Activated T-helper 9 cell treated with anti-CD3 and anti-CD28 coated beads, Interleukin-2, amount 50 U/mL, for 16 hours (primary cell): ENCODE results near the gene ZNF600.
A peak's percentile ranks its signal among the peaks of the same experiment; 100 is the strongest.
"Not testable (repeated sequence)": the region's sequence is repeated elsewhere in the genome, so short reads cannot be mapped to it uniquely, and the experiment has no call there.

Experiments used
- DNase-seq: peaks from one replicate; pipeline ENCODE4 v3.0.0-alpha.2; 2020; ENCODE audit warnings: low read depth

The ZNF600 gene

DNA sequence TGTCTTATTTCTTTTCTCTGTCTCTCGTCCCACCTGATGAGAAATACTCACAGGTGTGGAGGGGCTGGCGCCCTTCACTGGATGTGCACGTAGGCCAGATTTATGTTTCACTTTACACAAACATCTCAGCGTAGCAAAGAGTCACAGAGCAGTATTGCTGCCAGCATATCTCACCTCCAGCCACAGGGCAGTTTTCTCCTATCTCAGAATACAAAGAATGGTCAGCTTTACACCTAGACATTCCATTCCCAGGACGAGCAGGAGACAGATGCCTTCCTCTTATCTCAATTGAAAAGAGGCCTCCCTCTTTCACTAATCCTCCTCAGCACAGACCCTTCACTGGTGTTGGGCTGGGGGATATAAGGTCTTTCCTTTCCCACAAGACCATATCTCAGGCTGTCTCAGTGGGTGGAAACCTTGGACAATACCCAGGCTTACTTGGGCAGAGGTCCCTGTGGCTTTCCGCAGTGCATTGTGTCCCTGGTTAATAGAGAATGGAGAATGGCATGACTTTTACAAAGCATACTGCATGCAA is 44.6 kb downstream of the ZNF600 start:
- no peak for DNase-seq

DNA sequence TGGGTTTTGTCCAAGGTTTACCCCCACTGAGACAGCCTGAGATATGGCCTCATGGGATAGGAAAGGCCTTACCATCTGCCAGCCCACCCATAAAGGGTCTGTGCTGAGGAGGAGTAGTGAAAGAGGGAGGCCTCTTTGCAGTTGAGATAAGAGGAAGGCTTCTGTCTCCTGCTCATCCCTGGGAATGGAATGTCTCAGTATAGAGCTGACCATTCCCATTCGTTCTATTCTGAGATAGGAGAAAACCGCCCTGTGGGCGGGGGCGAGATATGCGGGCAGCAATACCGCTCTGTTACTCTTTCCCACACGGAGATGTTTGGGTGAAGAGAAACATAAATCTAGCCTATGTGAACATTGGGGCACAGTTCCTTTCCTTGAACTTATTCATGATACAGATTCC is 45.2 kb downstream of the ZNF600 start:
- DNase-seq = not testable (repeated sequence)

DNA sequence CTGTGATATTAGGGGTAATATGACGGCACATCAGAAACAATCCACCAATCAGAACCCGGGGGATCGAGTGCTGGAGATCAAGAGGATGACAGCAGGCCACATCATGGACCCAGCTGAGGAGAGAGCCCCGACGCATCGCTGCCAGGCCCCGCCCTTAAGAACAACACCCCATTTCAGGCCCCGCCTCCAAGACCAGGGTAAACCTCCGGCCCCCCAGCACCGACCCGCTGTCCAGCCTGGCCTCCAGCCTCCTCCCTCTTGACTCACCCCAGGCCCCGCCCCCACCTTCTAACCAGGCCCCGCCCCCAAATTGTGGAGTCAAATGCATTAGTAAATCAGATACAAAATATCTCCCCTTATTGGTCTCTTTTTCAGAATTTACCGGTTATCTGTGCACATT is 47.0 kb downstream of the ZNF600 start:
- no peak for DNase-seq

DNA sequence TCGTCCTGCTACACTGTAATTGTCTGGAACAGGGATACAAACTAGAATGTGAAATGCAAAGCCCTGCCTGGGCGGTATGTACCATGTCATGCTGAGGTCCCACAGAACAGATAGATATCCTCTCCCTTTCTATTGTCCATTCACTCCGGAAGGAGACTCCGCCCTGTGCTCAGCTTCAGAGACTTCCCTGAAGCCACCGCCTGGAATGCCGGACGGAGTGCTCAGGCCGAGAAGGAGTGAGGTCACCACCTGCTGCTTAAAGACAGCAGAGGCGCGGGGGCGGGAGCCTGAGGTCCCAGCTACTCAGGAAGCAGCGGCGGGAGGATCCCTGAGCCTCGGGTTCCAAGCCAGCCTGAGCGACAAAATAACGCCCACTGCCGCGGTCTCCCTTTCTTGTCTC is 50.9 kb downstream of the ZNF600 start:
- DNase-seq = no peak

DNA sequence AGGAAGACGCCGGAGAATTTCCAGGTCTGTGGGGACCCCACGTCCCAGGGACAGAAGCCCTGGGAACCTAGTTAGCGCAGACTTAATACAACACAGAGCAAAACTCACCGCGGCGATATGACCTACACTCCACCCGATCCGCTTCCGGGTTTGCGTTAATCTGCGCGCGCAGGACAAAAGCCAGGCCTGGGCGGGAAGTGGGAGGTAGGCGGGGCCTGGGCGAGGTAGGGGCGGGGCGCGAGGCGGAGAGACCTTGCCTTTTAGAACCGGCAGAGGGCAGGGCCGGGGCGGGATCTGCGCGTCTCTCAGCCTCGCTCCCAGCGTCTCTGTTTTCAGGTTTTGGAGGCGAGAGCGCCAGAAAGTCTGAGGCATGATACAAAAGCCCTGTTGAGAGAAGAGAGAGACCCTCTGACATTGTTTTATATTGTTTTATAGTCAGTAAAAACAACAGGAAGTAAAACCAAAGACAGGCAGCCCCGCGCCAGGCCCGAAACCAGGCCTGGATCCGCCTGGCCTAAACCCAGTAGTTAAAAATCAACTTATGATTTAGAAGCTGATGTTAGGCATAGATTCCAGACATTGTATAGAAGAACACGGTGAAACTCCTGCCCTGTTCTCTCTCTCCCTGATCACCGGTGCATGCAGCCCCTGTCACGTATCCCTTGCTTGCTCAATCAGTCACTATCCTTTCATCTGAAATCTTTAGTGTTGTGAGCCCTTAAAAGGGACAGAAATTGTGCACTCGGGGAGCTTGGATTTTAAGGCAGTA is 51.5 kb downstream of the ZNF600 start, which contains the start of gene ZNF611:
Gene ZNF611 (minus strand): TSS at position 152 of the 769 bp plus-strand sequence. CDS start 19,150 bp downstream, outside the sequence.
- DNase-seq = peak; percentile 99

DNA sequence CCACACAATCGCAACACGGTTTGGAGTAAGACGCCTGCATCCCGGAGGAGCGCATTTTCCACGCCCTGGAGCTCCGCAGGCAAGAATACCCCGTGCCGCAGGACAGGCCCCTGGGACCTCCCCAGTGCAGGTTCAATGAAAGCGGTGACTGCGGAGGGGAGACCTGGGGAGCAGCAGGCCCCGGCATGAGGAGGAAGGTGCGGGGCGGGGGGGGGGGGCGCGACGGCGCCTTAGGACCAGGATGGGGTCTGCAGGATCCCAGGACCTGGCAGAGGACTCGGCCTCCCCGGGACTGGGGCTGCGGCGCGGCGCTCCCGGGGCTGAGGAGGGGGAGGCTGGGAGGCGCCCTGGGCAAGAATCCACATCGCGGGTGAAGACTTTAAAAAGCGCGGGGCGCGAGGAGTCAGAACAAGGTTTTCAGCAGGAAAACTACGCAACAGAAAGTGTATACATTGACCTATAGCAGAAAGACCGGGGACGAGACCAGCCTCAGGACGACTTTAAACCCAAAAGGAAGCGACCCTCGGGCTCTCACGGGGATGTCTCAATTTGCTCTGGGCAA is 52.2 kb downstream of the ZNF600 start:
- DNase-seq = no peak

DNA sequence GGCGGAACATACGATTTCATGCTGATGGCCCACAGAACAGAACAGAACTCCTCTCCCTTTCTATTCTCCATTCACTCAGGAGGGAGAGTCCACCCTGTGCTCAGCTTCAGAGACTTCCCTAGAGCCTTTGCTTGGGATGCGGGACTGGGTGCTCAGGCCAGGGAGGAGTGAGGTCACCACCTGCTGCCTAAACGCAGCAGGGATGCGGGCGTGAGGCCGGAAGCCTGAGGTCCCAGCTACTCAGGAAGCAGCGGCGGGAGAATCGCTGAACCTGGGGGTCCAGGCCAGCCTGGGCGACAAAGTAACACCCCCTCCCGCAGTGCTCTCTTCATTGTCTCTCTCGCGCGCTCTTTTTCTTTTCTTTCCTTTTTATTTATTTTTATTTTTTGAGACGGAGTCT is 60.5 kb downstream of the ZNF600 start:
- DNase-seq = not testable (repeated sequence)

DNA sequence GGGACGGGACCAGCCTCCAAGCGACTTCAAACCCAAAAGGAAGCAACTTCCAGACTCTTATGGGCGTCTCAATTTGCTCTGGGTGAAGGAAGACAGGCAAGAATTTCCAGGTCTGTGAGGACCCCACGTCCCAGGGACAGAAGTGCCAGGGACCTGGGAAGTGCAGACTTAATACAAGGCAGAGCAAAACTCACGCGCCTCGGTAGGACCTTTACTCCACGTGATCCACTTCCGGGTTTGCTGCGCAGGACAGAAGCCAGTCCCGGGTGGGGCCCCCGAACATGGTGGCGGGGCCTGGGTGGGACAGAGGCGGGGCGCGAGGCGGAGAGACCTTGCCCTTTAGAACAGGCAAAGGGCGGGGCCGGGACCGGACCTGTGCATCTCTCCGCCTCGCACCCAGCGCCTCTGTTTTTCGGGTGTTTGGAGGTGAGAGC is 61.0 kb downstream of the ZNF600 start:
- DNase-seq = no peak

DNA sequence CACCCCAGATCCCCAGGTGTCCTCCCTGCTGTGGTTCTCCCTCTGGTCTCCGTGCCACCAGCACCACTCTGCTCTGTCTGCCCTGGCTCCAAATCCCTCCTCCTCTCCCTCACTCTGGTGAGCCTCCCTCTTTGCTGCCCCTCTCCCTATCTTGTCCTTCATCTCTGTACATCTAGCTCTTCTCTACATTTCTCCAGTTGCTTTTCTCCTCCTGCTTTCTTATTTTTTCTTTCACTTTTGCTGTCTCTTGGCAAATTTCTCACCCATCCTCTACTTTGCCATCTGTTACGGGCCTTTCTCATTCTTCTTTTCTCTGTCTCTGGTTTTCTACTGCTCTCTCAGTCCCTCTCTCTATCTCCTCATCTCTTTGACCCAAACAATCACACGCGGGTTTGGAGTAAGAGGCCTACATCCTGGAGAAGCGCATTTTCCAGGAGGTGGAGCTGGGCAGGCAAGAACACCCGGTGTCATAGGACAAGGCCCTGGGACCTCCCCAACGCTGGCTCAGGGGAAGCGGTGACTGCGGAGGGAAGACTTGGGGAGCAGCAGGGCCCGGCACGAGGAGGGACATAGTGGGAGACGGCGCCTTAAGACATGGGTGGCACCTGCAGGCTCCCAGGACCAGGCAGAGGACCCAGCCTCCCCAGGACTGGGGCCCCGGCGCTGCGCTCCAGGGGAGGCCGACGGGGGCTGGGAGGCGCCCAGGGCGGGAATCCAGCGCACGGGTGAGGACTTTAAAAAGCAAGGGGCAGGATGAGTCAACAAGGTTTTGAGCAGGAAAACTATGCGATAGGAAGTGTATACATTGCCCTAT is 61.7 kb downstream of the ZNF600 start:
- DNase-seq = no peak

DNA sequence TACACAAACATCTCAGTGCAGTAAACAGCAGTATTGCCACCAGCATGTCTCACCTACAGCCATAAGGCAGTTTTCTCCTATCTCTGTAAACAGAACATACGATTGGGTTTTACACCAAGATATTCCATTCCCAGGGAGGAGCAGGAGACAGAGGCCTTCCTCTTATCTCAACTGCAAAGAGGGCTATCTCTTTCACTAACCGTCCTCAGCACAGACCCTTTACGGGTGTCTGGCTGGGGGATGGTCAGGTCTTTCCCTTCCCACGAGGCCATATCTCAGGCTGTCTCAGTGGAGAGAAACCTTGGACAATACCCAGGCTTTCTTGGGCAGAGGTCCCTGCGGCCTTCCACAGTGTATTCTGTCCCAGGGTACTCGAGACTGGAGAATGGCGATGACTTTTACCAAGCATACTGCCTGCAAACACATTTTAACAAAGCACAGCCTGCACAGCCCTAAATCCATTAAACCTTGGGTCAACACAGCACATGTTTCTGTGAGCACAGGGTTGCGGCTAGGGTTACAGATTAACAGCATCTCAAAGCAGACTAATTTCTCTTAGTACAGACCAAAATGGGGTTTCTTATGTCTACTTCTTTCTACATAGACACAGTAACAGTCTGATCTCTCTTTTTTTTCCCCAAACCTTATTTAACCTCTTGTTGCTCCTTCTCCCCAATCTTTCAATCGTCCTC is 62.5 kb downstream of the ZNF600 start:
- not testable (repeated sequence) for DNase-seq

DNA sequence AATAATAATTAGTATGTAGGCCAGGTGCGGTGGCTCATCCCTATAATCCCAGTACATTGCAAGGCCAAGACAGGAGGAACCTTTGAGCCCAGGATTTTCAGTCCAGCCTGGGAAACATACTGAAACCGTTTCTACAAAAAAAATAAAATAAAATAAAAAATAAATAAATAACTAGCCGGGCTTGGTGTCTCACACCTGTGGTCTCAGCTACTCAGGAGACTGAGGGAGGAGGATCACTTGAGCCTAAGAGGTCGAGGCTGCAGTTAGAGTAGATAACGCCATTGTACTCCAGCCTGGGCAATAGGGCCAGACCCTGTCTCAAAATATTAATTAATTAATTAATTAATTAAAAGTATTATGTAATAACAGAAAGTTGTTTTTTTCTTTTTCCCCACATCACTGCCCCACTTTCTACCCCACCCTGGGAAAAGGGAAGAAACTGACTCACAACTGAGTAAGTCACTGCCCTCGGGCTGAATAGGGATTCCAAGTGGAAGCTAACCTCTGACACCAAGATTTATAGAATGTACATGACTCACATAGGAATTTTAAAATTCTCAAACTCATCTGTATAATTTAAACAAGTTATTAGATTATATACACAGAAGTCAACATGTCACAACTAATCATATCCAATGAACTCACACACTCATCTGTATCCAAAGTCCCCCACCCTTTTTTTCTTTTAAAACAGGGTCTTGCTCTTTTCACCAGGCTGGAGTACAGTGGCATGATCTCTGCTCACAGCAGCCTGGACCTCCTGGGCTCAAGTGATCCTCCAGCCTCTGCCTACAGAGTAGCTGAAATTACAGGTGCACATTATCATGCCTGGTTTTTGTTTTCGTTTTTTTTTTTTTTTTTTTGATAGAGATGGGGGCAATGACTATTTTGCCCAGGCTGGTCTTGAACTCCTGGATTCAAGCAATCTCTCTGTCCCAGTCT is 64.3 kb downstream of the ZNF600 start:
- no peak for DNase-seq

DNA sequence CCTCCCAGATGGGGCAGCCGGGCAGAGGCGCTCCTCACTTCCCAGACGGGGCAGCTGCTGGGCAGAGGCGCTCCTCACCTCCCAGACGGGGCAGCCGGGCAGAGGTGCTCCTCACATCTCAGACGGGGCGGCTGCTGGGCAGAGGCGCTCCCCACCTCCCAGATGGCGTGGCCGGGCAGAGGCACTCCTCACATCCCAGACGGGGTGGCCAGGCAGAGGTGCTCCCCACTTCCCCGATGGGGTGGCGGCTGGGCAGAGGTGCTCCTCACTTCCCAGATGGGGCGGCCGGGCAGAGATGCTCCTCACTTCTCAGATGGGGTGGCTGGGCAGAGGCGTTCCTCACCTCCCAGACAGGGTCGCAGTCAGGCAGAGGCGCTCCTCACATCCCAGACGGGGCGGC is 66.0 kb downstream of the ZNF600 start:
- DNase-seq = not testable (repeated sequence)

DNA sequence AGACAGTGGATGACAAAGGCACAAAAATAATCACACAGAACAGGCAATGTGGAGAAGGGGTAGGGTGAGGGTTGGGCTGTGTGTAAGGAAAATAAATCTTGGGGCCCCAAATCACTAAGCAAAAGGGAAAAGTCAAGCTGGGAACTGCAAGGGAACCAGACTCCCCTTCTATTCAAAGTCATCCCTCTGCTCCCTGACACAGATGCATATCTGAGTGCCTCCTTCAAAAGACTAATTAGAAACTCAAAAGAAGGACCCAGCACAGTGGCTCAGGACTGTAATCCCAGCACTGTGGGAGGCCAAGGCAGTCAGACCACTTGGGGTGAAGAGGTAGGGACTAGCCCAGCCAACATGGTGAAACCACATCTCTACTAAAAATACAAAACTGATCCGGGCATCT is 70.1 kb downstream of the ZNF600 start:
- no peak for DNase-seq

DNA sequence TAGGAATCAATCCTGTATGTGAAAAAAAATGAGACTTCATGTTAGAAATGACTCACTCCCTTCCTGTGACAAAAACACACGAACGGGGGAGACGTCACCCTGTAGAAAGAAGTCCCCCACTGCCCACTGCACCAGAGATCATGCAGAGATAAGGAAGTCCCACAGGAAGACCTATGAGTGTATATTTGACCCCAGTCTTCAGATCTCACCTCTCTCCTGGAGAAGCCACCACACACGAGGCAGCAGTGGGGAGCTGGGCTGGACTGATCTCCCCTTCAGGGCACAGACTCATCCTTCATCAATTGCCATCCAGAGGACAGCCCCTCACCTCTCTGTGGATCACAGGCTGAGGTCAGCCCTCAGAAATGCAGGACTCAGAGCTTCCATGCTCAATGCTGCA is 70.7 kb downstream of the ZNF600 start:
- DNase-seq = not testable (repeated sequence)

DNA sequence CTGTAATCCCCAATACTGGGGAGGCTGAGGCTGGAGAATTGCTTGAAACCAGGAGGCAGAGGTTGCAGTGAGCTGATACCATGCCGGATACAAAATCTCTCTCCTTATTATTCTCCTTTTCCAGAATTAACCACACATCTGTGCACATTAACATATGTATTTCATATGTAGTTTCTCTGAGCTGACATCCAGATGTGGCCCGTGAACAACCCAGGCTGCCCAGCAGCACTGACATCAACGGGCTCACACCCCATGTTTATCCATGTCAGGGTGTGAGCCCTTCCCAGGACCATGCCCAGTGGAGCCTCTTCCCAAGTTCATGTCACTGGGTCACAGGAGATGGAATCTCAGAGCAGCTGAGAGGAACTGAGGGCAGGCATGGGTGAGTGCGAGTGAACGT is 71.3 kb downstream of the ZNF600 start:
- DNase-seq = not testable (repeated sequence)
